Measurements from ENCODE around the gene TMED9.

DNA sequence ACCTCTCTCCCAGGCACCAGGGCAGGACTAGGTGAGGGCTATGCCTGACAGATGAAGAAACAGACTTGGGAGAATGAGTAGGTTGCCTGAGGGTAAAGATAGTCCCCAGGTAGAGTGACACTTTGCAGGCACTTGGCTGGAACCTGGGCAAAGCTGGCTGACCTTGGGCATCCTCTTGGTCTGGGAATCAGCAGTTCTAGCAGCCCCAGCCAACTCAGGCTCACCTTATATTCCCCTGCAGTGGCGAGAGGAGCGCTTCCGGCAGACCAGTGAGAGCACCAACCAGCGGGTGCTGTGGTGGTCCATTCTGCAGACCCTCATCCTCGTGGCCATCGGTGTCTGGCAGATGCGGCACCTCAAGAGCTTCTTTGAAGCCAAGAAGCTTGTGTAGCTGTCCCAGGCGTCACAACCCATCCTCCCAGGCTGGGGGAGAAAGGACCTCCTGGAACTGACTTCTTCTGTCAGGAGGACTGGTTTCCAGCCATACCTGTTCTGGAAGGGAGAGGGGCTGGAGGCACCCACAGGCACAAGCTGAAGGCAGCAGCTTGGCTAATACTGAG is 3.1 kb downstream of the TMED9 start:
- TF ChIP-seq, protein P1, sequence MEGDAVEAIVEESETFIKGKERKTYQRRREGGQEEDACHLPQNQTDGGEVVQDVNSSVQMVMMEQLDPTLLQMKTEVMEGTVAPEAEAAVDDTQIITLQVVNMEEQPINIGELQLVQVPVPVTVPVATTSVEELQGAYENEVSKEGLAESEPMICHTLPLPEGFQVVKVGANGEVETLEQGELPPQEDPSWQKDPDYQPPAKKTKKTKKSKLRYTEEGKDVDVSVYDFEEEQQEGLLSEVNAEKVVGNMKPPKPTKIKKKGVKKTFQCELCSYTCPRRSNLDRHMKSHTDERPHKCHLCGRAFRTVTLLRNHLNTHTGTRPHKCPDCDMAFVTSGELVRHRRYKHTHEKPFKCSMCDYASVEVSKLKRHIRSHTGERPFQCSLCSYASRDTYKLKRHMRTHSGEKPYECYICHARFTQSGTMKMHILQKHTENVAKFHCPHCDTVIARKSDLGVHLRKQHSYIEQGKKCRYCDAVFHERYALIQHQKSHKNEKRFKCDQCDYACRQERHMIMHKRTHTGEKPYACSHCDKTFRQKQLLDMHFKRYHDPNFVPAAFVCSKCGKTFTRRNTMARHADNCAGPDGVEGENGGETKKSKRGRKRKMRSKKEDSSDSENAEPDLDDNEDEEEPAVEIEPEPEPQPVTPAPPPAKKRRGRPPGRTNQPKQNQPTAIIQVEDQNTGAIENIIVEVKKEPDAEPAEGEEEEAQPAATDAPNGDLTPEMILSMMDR (conservative IDR thresholded peaks at IDR 0.05) = no peak
- TF ChIP-seq EZH2 (IDR thresholded peaks at IDR 0.05; ENCODE audit: low read depth) = no peak
